ENCODE data around the gene GALNT2.

Gene GALNT2

GRCh38 chr1:230125640-230126528 lies 58.8 kb downstream of the GALNT2 start:
- H3K9ac ChIP-seq (ENCODE audit: low read depth, low read length) = no peak overlapping the region
- peaks cover 16% of the 10 kb centered on the region for H3K4me1 ChIP-seq (ENCODE audit: insufficient read depth, low read length)

GRCh38 chr1:230126529-230127104 lies 59.6 kb downstream of the GALNT2 start:
- Histone ChIP-seq H3K9me3 (ENCODE audit: control insufficient read depth, insufficient read depth, low read length) (no peaks in the 10 kb centered on the region), H3K36me3 (ENCODE audit: insufficient read depth, low read length) (no peaks in the 10 kb centered on the region), H3K4me1 (ENCODE audit: insufficient read depth, low read length) (peaks cover 16% of the 10 kb centered on the region), H3K9ac (ENCODE audit: low read depth, low read length) (no peak overlapping the region)

More at GRCh38 chr1:230125640-230126528, 58.8 kb downstream of the GALNT2 start:
- no peaks in the 10 kb centered on the region for H3K9me3 ChIP-seq (ENCODE audit: control insufficient read depth, insufficient read depth, low read length)
- H3K36me3 ChIP-seq (ENCODE audit: insufficient read depth, low read length) = no peaks in the 10 kb centered on the region

- H3K9ac ChIP-seq (ENCODE audit: low read depth, low read length) = no peak overlapping the region
- no peaks in the 10 kb centered on the region for H3K9me3 ChIP-seq (ENCODE audit: control insufficient read depth, insufficient read depth, low read length)
- H3K4me1 ChIP-seq (ENCODE audit: insufficient read depth, low read length) = peaks cover 16% of the 10 kb centered on the region
- H3K36me3 ChIP-seq (ENCODE audit: insufficient read depth, low read length) = no peaks in the 10 kb centered on the region
These were observed 60.3 kb downstream of the GALNT2 start for GRCh38 chr1:230127105-230128054.

GRCh38 chr1:230128569-230129285 lies 61.7 kb downstream of the GALNT2 start:
- peaks cover 16% of the 10 kb centered on the region for H3K4me1 ChIP-seq (ENCODE audit: insufficient read depth, low read length)
- H3K9ac ChIP-seq (ENCODE audit: low read depth, low read length) = no peak overlapping the region

GRCh38 chr1:230129341-230129740 lies 62.3 kb downstream of the GALNT2 start:
- Histone ChIP-seq H3K36me3 (ENCODE audit: insufficient read depth, low read length) (no peaks in the 10 kb centered on the region), H3K4me1 (ENCODE audit: insufficient read depth, low read length) (peaks cover 16% of the 10 kb centered on the region), H3K9me3 (ENCODE audit: control insufficient read depth, insufficient read depth, low read length) (no peaks in the 10 kb centered on the region), H3K9ac (ENCODE audit: low read depth, low read length) (no peak overlapping the region)

More at GRCh38 chr1:230128569-230129285, 61.7 kb downstream of the GALNT2 start:
- Histone ChIP-seq H3K36me3 (ENCODE audit: insufficient read depth, low read length) (no peaks in the 10 kb centered on the region), H3K9me3 (ENCODE audit: control insufficient read depth, insufficient read depth, low read length) (no peaks in the 10 kb centered on the region)

- no peaks in the 10 kb centered on the region for H3K9me3 ChIP-seq (ENCODE audit: control insufficient read depth, insufficient read depth, low read length)
- H3K36me3 ChIP-seq (ENCODE audit: insufficient read depth, low read length) = no peaks in the 10 kb centered on the region
- no peak overlapping the region for H3K9ac ChIP-seq (ENCODE audit: low read depth, low read length)
- peaks cover 16% of the 10 kb centered on the region for H3K4me1 ChIP-seq (ENCODE audit: insufficient read depth, low read length)
These were observed 63.3 kb downstream of the GALNT2 start for GRCh38 chr1:230130172-230130944.

GRCh38 chr1:230131457-230131856 lies 64.4 kb downstream of the GALNT2 start:
- peaks cover 14% of the 10 kb centered on the region for H3K4me1 ChIP-seq (ENCODE audit: insufficient read depth, low read length)
- H3K9ac ChIP-seq (ENCODE audit: low read depth, low read length) = no peak overlapping the region
- no peaks in the 10 kb centered on the region for H3K36me3 ChIP-seq (ENCODE audit: insufficient read depth, low read length)
- no peaks in the 10 kb centered on the region for H3K9me3 ChIP-seq (ENCODE audit: control insufficient read depth, insufficient read depth, low read length)

- no peaks in the 10 kb centered on the region for H3K9me3 ChIP-seq (ENCODE audit: control insufficient read depth, insufficient read depth, low read length)
- H3K36me3 ChIP-seq (ENCODE audit: insufficient read depth, low read length) = no peaks in the 10 kb centered on the region
- no peak overlapping the region for H3K9ac ChIP-seq (ENCODE audit: low read depth, low read length)
- H3K4me1 ChIP-seq (ENCODE audit: insufficient read depth, low read length) = peaks cover under 1% of the 10 kb centered on the region; the same call in 1 of the 2 replicates
These were observed 65.7 kb downstream of the GALNT2 start for GRCh38 chr1:230132758-230133157.

GRCh38 chr1:230135726-230136125 lies 68.7 kb downstream of the GALNT2 start:
- no peaks in the 10 kb centered on the region for H3K36me3 ChIP-seq (ENCODE audit: insufficient read depth, low read length)
- H3K4me1 ChIP-seq (ENCODE audit: insufficient read depth, low read length) = peaks cover 10% of the 10 kb centered on the region
- no peaks in the 10 kb centered on the region for H3K9me3 ChIP-seq (ENCODE audit: control insufficient read depth, insufficient read depth, low read length)
- no peak overlapping the region for H3K9ac ChIP-seq (ENCODE audit: low read depth, low read length)

GRCh38 chr1:230136453-230137336 lies 69.7 kb downstream of the GALNT2 start:
- Histone ChIP-seq H3K9ac (ENCODE audit: low read depth, low read length) (no peak overlapping the region), H3K4me1 (ENCODE audit: insufficient read depth, low read length) (peaks cover 14% of the 10 kb centered on the region), H3K9me3 (ENCODE audit: control insufficient read depth, insufficient read depth, low read length) (no peaks in the 10 kb centered on the region), H3K36me3 (ENCODE audit: insufficient read depth, low read length) (no peaks in the 10 kb centered on the region)

- Histone ChIP-seq H3K9ac (ENCODE audit: low read depth, low read length) (no peak overlapping the region), H3K36me3 (ENCODE audit: insufficient read depth, low read length) (no peaks in the 10 kb centered on the region), H3K4me1 (ENCODE audit: insufficient read depth, low read length) (peaks cover 19% of the 10 kb centered on the region), H3K9me3 (ENCODE audit: control insufficient read depth, insufficient read depth, low read length) (no peaks in the 10 kb centered on the region)
These were observed 70.3 kb downstream of the GALNT2 start for GRCh38 chr1:230137337-230137815.

GRCh38 chr1:230138561-230139239 lies 71.7 kb downstream of the GALNT2 start:
- H3K36me3 ChIP-seq (ENCODE audit: insufficient read depth, low read length) = no peaks in the 10 kb centered on the region
- peaks cover 22% of the 10 kb centered on the region for H3K4me1 ChIP-seq (ENCODE audit: insufficient read depth, low read length)
- no peaks in the 10 kb centered on the region for H3K9me3 ChIP-seq (ENCODE audit: control insufficient read depth, insufficient read depth, low read length)
- no peak overlapping the region for H3K9ac ChIP-seq (ENCODE audit: low read depth, low read length)
